ENCODE data around the gene PRPF8. TPM values are rescaled to one million over a fixed set of nuclear protein-coding genes. Genes with fewer than 3 reads are reported as not detected.

Gene PRPF8
- total and polyA plus RNA-seq, 2 of the 13 experiments (the other 11 are each of a cell fraction or from before 2014, with no cell fraction given): 112 to 179 TPM

GRCh38 chr17:1714427-1714979 is 29.8 kb upstream of the PRPF8 start (continued):
- TF ChIP-seq HIC2 (CRISPR knock-in tag; IDR thresholded peaks at IDR 0.05; ENCODE audit: low read depth) (peak; percentile 81; the same call in 1 of the 2 replicates), RFXAP (CRISPR knock-in tag; IDR thresholded peaks at IDR 0.05; ENCODE audit: borderline replicate concordance) (no peak; the same call in 1 of the 2 replicates), SP5 (CRISPR knock-in tag; IDR thresholded peaks at IDR 0.05; ENCODE audit: borderline replicate concordance, low read depth) (peak; percentile 91), SKIL (CRISPR knock-in tag; IDR thresholded peaks at IDR 0.05; ENCODE audit: borderline replicate concordance) (peak; percentile 93), DRAP1 (CRISPR knock-in tag; IDR thresholded peaks at IDR 0.05) (no peak), ZNF672 (CRISPR knock-in tag; IDR thresholded peaks at IDR 0.05) (no peak), RBM22 (optimal IDR thresholded peaks at IDR 0.05; ENCODE audit: low read length) (peak; percentile 40), ZBTB1 (CRISPR knock-in tag; IDR thresholded peaks at IDR 0.05; ENCODE audit: borderline replicate concordance) (no peak), MYNN (CRISPR knock-in tag; IDR thresholded peaks at IDR 0.05; ENCODE audit: low read depth) (no peak), CC2D1A (CRISPR knock-in tag; IDR thresholded peaks at IDR 0.05) (no peak), ZNF580 (CRISPR knock-in tag; IDR thresholded peaks at IDR 0.05; ENCODE audit: borderline replicate concordance, low read depth) (peak; percentile 58; the same call in 1 of the 2 replicates), NRL (CRISPR knock-in tag; IDR thresholded peaks at IDR 0.05; ENCODE audit: borderline replicate concordance) (no peak)
- TF ChIP-seq, protein P1, sequence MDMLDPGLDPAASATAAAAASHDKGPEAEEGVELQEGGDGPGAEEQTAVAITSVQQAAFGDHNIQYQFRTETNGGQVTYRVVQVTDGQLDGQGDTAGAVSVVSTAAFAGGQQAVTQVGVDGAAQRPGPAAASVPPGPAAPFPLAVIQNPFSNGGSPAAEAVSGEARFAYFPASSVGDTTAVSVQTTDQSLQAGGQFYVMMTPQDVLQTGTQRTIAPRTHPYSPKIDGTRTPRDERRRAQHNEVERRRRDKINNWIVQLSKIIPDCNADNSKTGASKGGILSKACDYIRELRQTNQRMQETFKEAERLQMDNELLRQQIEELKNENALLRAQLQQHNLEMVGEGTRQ (IDR thresholded peaks at IDR 0.05; ENCODE audit: low read depth, low read length): no peak
- TF ChIP-seq, protein P1 (CRISPR knock-in tag; IDR thresholded peaks at IDR 0.05; ENCODE audit: borderline replicate concordance): no peak
- TF ChIP-seq, protein P2, sequence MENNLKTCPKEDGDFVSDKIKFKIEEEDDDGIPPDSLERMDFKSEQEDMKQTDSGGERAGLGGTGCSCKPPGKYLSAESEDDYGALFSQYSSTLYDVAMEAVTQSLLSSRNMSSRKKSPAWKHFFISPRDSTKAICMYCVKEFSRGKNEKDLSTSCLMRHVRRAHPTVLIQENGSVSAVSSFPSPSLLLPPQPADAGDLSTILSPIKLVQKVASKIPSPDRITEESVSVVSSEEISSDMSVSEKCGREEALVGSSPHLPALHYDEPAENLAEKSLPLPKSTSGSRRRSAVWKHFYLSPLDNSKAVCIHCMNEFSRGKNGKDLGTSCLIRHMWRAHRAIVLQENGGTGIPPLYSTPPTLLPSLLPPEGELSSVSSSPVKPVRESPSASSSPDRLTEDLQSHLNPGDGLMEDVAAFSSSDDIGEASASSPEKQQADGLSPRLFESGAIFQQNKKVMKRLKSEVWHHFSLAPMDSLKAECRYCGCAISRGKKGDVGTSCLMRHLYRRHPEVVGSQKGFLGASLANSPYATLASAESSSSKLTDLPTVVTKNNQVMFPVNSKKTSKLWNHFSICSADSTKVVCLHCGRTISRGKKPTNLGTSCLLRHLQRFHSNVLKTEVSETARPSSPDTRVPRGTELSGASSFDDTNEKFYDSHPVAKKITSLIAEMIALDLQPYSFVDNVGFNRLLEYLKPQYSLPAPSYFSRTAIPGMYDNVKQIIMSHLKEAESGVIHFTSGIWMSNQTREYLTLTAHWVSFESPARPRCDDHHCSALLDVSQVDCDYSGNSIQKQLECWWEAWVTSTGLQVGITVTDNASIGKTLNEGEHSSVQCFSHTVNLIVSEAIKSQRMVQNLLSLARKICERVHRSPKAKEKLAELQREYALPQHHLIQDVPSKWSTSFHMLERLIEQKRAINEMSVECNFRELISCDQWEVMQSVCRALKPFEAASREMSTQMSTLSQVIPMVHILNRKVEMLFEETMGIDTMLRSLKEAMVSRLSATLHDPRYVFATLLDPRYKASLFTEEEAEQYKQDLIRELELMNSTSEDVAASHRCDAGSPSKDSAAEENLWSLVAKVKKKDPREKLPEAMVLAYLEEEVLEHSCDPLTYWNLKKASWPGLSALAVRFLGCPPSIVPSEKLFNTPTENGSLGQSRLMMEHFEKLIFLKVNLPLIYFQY (CRISPR knock-in tag; IDR thresholded peaks at IDR 0.05; ENCODE audit: borderline replicate concordance): no peak
- TF ChIP-seq, protein P3, sequence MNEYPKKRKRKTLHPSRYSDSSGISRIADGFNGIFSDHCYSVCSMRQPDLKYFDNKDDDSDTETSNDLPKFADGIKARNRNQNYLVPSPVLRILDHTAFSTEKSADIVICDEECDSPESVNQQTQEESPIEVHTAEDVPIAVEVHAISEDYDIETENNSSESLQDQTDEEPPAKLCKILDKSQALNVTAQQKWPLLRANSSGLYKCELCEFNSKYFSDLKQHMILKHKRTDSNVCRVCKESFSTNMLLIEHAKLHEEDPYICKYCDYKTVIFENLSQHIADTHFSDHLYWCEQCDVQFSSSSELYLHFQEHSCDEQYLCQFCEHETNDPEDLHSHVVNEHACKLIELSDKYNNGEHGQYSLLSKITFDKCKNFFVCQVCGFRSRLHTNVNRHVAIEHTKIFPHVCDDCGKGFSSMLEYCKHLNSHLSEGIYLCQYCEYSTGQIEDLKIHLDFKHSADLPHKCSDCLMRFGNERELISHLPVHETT (CRISPR knock-in tag; conservative IDR thresholded peaks at IDR 0.05): no peak
